GM18519 (cell line): Measurements from ENCODE around the gene TRIM41.
"Not testable (repeated sequence)": the region's sequence is repeated elsewhere in the genome, so short reads cannot be mapped to it uniquely, and the experiment has no call there.

Experiments used
- ATAC-seq: cut with Tn5 transposase; IDR thresholded peaks from one replicate; pipeline ENCODE4 v1.9.1; 2021; ENCODE audit warnings: mild to moderate bottlenecking, moderate library complexity; ENCODE audit not compliant: unreplicated experiment, low FRiP score

Gene TRIM41

GRCh38 chr5:181209006-181209405 is 14.1 kb upstream of the TRIM41 start:
- ATAC-seq, result not testable (repeated sequence)

GRCh38 chr5:181210148-181210547 is 12.9 kb upstream of the TRIM41 start:
- not testable (repeated sequence) for ATAC-seq

- ATAC-seq, result not testable (repeated sequence)
Measured at GRCh38 chr5:181210698-181211097, 12.4 kb upstream of the TRIM41 start.

DNA sequence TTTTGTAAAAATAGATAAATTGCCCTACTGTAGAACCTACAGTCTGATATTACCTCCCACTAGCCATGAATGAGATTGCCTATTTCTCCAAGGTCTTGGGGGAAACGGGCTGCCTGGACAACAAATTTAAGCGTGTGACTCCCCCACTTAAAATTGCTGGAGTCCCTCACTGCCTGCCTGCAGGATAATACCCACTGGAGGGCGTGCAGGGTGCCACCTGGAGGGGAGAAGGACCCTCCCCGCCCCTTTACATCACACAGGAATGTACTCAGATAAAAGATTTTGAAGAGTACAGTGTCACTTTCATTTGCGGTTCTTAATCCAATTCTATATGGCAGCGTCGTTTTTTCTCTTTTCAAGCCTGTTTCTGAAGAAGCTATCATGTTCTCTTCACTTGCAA is 11.9 kb upstream of the TRIM41 start:
- no peak for ATAC-seq

- ATAC-seq, result no peak
Measured at GRCh38 chr5:181212080-181212479, 11.0 kb upstream of the TRIM41 start.

GRCh38 chr5:181212934-181213333 is 10.1 kb upstream of the TRIM41 start:
- no peak for ATAC-seq

DNA sequence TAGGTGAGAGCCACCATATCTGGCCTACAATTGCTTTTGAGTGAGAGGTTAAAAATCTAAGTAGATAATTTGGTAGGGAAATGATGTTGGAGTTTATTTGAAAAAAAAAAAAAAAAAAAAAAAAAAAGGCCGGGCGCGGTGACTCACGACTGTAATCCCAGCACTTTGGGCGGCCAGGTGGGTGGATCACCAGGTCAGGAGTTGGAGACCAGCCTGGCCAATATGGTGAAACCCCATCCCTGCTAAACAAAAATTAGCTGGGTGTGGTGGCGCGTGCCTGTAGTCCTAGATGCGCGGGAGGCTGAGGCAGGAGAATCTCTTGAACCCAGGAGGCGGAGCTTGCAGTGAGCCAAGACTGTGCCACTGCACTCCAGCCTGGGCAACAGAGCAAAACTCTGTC is 8.8 kb upstream of the TRIM41 start:
- ATAC-seq, result not testable (repeated sequence)

DNA sequence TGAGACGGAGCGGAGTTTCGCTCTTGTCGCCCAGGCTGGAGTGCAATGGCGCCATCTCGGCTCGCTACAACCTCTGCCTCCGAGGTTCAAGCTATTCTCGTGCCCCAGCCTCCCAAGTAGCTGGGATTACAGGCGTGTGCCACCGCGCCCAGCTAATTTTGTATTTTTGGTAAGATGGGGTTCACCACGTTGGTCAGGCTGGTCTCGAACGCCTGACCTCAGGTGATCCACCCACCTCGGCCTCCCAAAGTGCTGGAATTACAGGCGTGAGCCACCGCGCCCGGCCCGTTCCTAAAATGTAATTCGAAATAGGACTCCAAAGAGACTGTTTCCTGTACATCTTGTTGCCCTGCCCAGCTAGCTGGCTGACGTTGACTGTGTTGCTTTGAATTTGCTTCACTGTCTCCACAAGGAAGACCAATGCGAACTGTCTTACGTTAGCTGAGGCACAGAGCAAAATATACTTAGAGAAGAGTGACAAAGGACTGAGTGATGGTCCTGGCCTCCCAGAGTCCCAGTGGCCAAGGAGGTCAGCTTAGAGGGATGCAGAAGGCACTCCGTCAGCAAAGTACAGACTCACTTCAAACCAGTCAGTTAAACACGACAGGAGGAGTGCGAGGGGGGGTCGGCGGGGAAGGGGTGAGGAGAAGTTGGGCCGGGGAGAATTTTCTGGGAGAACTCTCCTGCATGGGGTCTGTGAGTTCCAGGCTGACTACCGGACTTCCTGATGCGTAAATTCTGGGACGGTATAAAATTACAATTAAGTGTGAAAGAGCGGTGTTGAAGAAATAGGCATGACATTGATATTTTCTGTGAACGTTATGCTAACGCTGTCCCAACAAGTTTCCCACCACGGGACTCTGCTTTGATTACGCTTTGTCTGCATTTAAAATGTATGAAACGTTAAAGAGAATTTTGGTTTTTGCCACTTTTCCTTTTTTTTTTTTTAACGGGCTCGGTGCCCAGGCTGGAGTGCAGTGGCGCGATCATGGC is 6.8 kb upstream of the TRIM41 start:
- ATAC-seq, result no peak

DNA sequence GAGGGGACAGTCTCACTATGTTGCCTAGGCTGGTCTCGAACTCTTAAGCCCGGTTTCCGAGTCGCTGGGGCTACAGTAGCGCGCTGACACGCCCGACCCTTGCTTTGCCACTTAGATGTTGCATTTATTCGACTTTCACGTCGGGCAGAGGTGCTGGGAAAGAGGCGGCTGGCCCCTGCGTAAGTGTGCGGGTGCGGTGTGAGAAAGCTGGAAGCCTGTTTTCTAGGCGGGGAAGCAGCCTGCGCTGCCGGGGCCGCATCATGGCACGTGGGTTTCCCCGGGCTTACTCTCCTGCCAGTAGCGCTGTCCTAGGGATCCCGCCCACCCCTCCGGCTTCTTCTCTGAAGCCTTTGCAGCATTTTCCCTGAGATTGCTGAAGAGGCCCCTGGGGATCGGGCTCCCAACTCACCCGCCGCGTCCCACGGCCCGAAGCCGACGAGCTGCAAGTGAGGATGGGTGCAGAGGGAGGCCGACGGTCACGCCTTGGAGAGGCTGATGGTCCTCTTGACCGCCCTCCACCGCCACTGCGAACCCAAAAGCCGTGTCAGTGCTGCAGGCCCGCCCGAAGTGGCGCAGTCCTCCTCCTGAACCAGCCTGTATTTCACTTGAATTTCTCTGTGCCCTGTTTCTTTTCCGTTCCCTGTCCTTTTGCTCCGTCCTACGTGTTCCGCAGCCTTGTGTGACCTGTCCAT is 5.8 kb upstream of the TRIM41 start:
- no peak for ATAC-seq

- no peak for ATAC-seq
Measured at GRCh38 chr5:181217803-181218062, 5.3 kb upstream of the TRIM41 start.

DNA sequence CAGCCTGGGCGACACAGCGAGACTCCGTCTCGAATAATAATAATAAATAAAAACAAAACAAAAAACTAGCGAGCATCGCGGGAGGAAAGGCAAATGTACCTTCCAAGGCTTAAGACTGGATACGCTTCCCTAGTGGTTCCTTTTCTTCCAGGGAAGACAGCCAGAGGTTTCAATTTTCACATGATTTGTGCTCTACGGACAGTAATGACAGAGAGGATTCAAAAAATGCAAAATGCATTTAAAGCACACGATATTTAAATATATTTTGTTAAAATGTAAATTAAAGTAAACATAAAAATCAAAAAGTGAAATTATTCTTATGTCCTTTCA is 4.3 kb upstream of the TRIM41 start:
- no peak for ATAC-seq

DNA sequence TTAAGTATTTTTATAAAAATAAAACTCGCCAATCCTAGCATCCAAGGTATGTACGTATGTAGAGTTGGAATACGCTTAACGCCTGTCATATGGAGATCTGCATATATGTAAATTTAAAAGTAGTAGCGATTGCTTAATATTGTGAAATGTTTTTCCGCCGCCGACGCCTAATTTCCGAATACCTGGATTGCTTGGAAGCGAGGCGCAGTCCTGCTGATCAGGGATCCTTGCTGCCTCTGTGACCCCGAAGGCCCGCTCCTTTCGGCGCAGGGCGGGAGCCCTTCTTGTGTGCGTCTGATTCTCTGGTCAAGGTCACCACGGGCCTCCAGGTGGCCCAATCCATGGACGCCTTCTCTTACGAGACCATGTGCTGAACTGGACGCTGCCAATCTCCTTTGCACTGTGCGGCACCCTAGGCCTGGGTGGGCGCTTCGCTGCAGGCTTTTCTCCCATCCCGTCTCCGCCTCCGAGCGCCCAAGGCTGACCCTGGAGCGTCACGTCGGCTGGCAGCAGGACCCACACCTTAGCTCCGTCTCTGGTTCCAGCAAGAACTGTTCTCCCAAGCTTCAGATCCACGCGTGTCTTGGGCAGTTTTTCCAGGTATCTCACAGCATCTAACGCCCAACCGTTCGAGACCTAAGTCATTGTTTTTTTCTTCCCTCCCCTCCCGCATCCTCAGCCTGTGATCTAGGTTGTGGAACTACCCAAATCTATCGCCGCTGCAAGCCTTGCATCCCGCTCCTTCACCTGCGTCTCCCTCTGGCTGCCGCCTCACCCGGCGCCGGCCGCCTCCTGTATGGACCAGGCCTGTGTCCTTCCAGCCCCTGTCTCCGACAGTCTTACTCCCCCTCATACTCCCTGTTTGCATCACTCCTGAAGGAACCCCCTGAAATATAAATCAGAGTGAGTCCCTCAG is 3.6 kb upstream of the TRIM41 start:
- no peak for ATAC-seq

GRCh38 chr5:181220178-181220515 is 2.9 kb upstream of the TRIM41 start:
- ATAC-seq, result no peak

- no peak for ATAC-seq
Measured at GRCh38 chr5:181221105-181221791, 1.8 kb upstream of the TRIM41 start.

- ATAC-seq, result peak; percentile 24
Measured at GRCh38 chr5:181221792-181222629, 1.1 kb upstream of the TRIM41 start.

DNA sequence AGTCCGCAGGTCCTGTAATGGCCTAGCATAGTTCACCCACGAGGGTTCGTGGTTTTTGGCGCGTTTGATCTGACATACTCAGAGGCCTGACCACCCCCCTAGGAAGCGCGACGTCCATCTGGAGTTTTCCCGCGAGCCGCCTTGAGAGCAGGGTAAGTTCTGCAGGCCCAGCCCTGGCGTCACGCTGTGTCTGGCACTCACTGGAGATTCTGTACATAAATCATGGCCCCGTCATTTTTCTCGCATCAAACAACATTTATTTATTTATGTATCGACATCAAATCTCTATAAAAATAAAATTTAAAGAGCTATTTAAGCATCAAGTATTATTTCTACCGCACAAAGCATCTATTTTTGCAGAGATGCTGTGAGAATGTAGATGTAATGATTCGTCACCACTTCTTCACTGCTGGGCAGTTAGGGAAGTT is 437 bp upstream of the TRIM41 start:
- ATAC-seq, result no peak

GRCh38 chr5:181223729-181224389 is 778 bp downstream of the TRIM41 start:
- no peak for ATAC-seq

DNA sequence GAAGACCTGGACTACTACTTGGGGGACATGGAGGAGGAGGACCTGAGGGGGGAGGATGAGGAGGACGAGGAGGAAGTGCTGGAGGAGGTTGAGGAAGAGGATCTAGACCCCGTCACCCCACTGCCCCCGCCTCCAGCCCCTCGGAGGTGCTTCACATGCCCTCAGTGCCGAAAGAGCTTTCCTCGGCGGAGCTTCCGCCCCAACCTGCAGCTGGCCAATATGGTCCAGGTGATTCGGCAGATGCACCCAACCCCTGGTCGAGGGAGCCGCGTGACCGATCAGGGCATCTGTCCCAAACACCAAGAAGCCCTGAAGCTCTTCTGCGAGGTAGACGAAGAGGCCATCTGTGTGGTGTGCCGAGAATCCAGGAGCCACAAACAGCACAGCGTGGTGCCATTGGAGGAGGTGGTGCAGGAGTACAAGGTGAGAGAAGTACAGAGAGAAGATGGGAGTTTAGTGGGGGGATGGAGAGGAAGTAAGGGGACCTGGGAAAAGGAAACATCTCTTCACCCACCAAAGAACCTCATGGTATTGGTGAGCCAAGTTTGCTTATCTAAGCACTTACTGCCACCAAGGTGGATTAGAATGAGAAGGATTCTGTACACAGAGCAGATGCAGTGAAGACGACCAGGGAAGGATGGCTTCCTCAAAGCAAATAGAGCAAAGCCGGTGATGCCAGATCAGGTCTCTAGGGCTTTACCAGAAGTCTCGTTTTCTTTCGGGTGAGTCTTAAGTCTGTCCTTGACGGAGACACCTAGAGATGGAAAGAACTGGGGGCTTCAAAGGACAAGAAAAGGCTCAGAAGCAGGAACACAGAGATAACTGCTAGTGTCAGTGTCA is 1.5 kb downstream of the TRIM41 start:
- ATAC-seq, result no peak
